IMR-90 (cell line): ENCODE data around the gene CLEC16A. TPM values are rescaled to one million over a fixed set of nuclear protein-coding genes. Genes with fewer than 3 reads are reported as not detected.

Experiments
- ATAC-seq: fragments of 200-7000 bp; cut with Tn5 transposase; 2 replicates; pipeline ENCODE4 v1.9.1; 2020; ENCODE audit warnings: low read depth, mild to moderate bottlenecking, moderate library complexity
- BruUV-seq: library from RNA; stranded (reverse); fragments of 400-500 nt; replicated peaks from 2 replicates; lab custom pipeline; 2021; lab: Mats Ljungman, UMichigan
- CTCF ChIA-PET: fragments of 300-600 bp; formaldehyde crosslinking; extraction: SDS; loops from one replicate; lab custom pipeline; 2021; ENCODE audit warnings: antibody characterized with exemption; lab: Yijun Ruan, JAX
- POLR2A ChIA-PET: fragments of 300-600 bp; sonication (Branson Sonifier 250); formaldehyde crosslinking; loops from one replicate; lab custom pipeline; 2022; ENCODE audit warnings: antibody characterized with exemption; ENCODE audit not compliant: unreplicated experiment; lab: Charles Lee
- DNase-seq: peaks from one replicate; pipeline ENCODE4 v3.0.0; 2013
- H2AFZ ChIP-seq: replicated peaks from 2 replicates; pipeline ENCODE3; 2013; ENCODE audit warnings: low read length, mild to moderate bottlenecking; ENCODE audit not compliant: poor library complexity
- H2AK5ac ChIP-seq: 2 replicates; pipeline ENCODE4 v1.6.1; 2013; ENCODE audit warnings: low read depth, low read length, inconsistent platforms
- H2AK9ac ChIP-seq: replicated peaks from 2 replicates; pipeline ENCODE3; 2013; ENCODE audit warnings: mild to moderate bottlenecking, low read depth, low read length, moderate library complexity; ENCODE audit not compliant: poor library complexity
- H2BK120ac ChIP-seq: 2 replicates; pipeline ENCODE4 v1.6.1; 2013; ENCODE audit warnings: low read depth, low read length, inconsistent platforms
- H2BK15ac ChIP-seq: 3 replicates; pipeline ENCODE4 v1.6.1; 2013; ENCODE audit warnings: low read depth, low read length, inconsistent platforms
- H2BK20ac ChIP-seq: 2 replicates; pipeline ENCODE4 v1.6.1; 2013; ENCODE audit warnings: low read depth, mild to moderate bottlenecking, inconsistent platforms, low read length, moderate library complexity
- H2BK5ac ChIP-seq: 2 replicates; pipeline ENCODE4 v1.6.1; 2013; ENCODE audit warnings: mild to moderate bottlenecking, low read depth, low read length, inconsistent platforms; ENCODE audit not compliant: poor library complexity, severe bottlenecking
- H3K14ac ChIP-seq: replicated peaks from 2 replicates; pipeline ENCODE4 v1.6.1; 2013; ENCODE audit warnings: low read depth, low read length, inconsistent platforms
- H3K18ac ChIP-seq: 2 replicates; pipeline ENCODE4 v1.6.1; 2013; ENCODE audit warnings: low read depth, low read length, control low read depth
- H3K23ac ChIP-seq: 2 replicates; pipeline ENCODE4 v1.6.1; 2013; ENCODE audit warnings: low read depth, low read length, inconsistent platforms
- H3K27ac ChIP-seq: 2 replicates; pipeline ENCODE4 v1.5.1; 2013; ENCODE audit warnings: mild to moderate bottlenecking, control low read depth, low read length; ENCODE audit not compliant: insufficient read depth
- H3K27me3 ChIP-seq: 2 replicates; pipeline ENCODE4 v1.6.1; 2013; ENCODE audit warnings: low read length; ENCODE audit not compliant: control insufficient read depth, insufficient read depth
- H3K36me3 ChIP-seq: 2 replicates; pipeline ENCODE4 v1.6.1; 2013; ENCODE audit warnings: low read length, mixed read lengths; ENCODE audit not compliant: control insufficient read depth, insufficient read depth
- H3K4ac ChIP-seq: 2 replicates; pipeline ENCODE4 v1.6.1; 2013; ENCODE audit warnings: low read depth, low read length, inconsistent platforms
- H3K4me1 ChIP-seq: 2 replicates; pipeline ENCODE4 v1.6.1; 2013; ENCODE audit warnings: low read length, mixed read lengths; ENCODE audit not compliant: control insufficient read depth, insufficient read depth
- H3K4me2 ChIP-seq: 2 replicates; pipeline ENCODE4 v1.6.1; 2013; ENCODE audit warnings: low read depth, mild to moderate bottlenecking, control low read depth, low read length, moderate library complexity
- H3K4me3 ChIP-seq: 2 replicates; pipeline ENCODE4 v1.5.1; 2013; ENCODE audit warnings: low read depth, mild to moderate bottlenecking, control low read depth, low read length, moderate library complexity; ENCODE audit not compliant: insufficient read depth
- H3K56ac ChIP-seq: 2 replicates; pipeline ENCODE4 v1.6.1; 2013; ENCODE audit warnings: low read length, inconsistent platforms; ENCODE audit not compliant: insufficient read depth; ENCODE audit errors: extremely low read depth
- H3K79me1 ChIP-seq, 2 experiments: 2 replicates each; pipeline ENCODE4 v1.6.1; 2013; ENCODE audit warnings: low read length in 2 of 2, inconsistent platforms in 1 of 2, low read depth in 1 of 2
- H3K9ac ChIP-seq: 2 replicates; pipeline ENCODE4 v1.6.1; 2013; ENCODE audit warnings: low read depth, low read length, control low read depth
- H3K9me1 ChIP-seq: 2 replicates; pipeline ENCODE4 v1.6.1; 2013; ENCODE audit warnings: low read length, inconsistent platforms; ENCODE audit not compliant: insufficient read depth
- H3K9me3 ChIP-seq: 2 replicates; pipeline ENCODE4 v1.6.1; 2013; ENCODE audit warnings: low read length; ENCODE audit not compliant: control insufficient read depth, insufficient read depth
- H4K20me1 ChIP-seq: 2 replicates; pipeline ENCODE4 v1.6.1; 2013; ENCODE audit warnings: low read length, inconsistent platforms; ENCODE audit not compliant: insufficient read depth
- H4K5ac ChIP-seq: 2 replicates; pipeline ENCODE4 v1.6.1; 2013; ENCODE audit warnings: mild to moderate bottlenecking, low read depth, low read length, control low read depth
- H4K8ac ChIP-seq, 2 experiments: 2 replicates each; pipeline ENCODE4 v1.6.1; 2013; ENCODE audit warnings: low read depth in 2 of 2, low read length in 2 of 2, control low read depth in 1 of 2, inconsistent platforms in 1 of 2
- H4K91ac ChIP-seq: 2 replicates; pipeline ENCODE4 v1.6.1; 2013; ENCODE audit warnings: low read depth, low read length, inconsistent platforms; ENCODE audit not compliant: insufficient read depth
- MAZ ChIP-seq: IDR thresholded peaks from 2 replicates; pipeline ENCODE4 v1.6.1; 2012; ENCODE audit warnings: low read depth, mild to moderate bottlenecking, low read length, improper control_type of control experiment, moderate library complexity, borderline replicate concordance
- NFE2L2 ChIP-seq: fragments of 150-350 bp; IDR thresholded peaks from 2 replicates; pipeline ENCODE4 v1.6.1; 2016; ENCODE audit warnings: low read depth, mild to moderate bottlenecking, low read length
- POLR2A ChIP-seq: IDR thresholded peaks from 2 replicates; pipeline ENCODE4 v1.6.1; 2012; ENCODE audit warnings: mild to moderate bottlenecking, low read depth, low read length
- RCOR1 ChIP-seq: IDR thresholded peaks from 2 replicates; pipeline ENCODE4 v1.6.1; 2012; ENCODE audit warnings: mild to moderate bottlenecking, low read length, improper control_type of control experiment; ENCODE audit not compliant: insufficient replicate concordance
- WGBS, 2 experiments: methylation state at CpG; one replicate each; pipeline versions ENCODE4 v1.1.5 to v1.1.7; 2013; ENCODE audit warnings: missing lambda C conversion rate in 2 of 2; ENCODE audit not compliant: insufficient read length in 1 of 2; ENCODE audit errors: extremely low coverage in 2 of 2; 5-methylcytosine and 5-hydroxymethylcytosine counted together
- dilution Hi-C: fragments of 300-500 bp; cut with HindIII; formaldehyde crosslinking; loops from one replicate; pipeline ENCODE4 v1.14.3; 2018; ENCODE audit warnings: low sequenced_read_pairs; ENCODE audit not compliant: unreplicated experiment
- in situ Hi-C: fragments of 300-500 bp; cut with MboI; formaldehyde crosslinking; loops from 3 replicates; pipeline ENCODE4 v1.14.3; 2019; ENCODE audit warnings: low sequenced_read_pairs, inconsistent platforms, mixed read lengths
- intact Hi-C: fragments of 100-400 bp; cut with micrococcal nuclease; formaldehyde crosslinking; loops from 2 replicates; pipeline ENCODE4 v1.10.0; 2022
- polyA plus RNA-seq, 3 experiments: library from polyadenylated mRNA; depleted of rRNA; stranded (reverse); fragments of >200 nt; gene quantifications; 2 replicates each; pipeline ENCODE4 v1.2.3, GENCODE V29; 2012; ENCODE audit warnings: low replicate concordance in 1 of 3
- total RNA-seq: library from RNA; depleted of rRNA; stranded (reverse); fragments of >200 nt; gene quantifications from 2 replicates; pipeline ENCODE4 v1.2.3, GENCODE V29; 2012

Gene CLEC16A
- total and polyA plus RNA-seq, 2 of the 4 experiments (the other 2 are of a cell fraction): 15.9 to 16.5 TPM

DNA sequence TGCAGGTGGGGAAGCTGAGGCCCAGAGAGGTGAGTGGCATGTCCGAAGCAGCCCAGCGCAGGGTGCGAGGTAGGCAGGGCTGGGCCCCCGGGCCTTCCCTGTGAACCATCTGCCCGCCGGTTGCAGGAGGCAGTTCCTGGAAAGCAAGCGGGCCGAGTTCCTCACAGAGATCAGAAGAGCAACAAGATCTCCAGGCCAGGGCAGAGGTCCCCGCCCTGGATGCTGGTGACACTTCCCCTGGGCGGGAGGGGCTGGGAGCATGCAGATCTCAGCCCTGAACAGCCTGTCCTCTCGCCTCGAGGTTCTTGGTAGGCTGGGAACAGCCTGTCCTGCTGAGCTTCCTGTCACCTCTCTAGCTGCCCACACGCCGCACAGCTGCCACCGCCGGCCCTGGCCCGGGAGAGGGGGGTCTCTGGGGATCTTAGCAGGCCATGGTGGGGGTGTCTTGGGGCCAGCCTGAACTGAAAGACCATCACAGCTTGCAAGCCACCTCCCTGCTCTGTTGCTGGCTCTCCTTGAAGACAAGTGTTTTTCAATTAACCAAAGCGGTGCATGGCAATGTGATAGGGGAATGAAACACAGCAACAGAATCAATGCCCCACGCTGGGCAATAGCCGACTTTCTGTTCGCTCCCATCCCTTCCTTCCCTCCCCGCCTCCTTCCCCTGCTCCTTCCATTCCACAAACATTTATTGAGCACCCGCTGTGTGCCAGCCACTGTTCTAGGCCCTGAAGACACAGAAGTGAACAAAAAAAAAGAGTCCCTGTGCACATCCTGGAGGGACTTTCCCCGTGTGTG is 279.9 kb downstream of the CLEC16A start:
- POLR2A ChIA-PET: no interaction called here
- BruUV-seq: no TSS peak
- 79% methylated on average over 7 of the region's 24 CpGs; no CpG with 5 or more reads in 1 of the 2 experiments for WGBS, 2 experiments

More for the DNA sequence above, 279.9 kb downstream of the CLEC16A start:
- no peaks in the 10 kb centered on the region; the same call in 1 of the 2 replicates for H3K9me3 ChIP-seq
- no peak overlapping the region for H2BK15ac ChIP-seq
- H3K9me1 ChIP-seq: no peaks in the 10 kb centered on the region
- no peak overlapping the region for H3K9ac ChIP-seq
- CTCF ChIA-PET: no interaction called here
- H4K5ac ChIP-seq: no peak overlapping the region
- 0 out of 2 replicates have a peak, but pooled peaks cover 2% of the 10 kb centered on the region for H3K4me1 ChIP-seq
- no peak overlapping the region for H3K56ac ChIP-seq
- TF ChIP-seq RCOR1 (no peak), NFE2L2 (no peak), MAZ (no peak), POLR2A (no peak)
- no peak overlapping the region for H3K4me3 ChIP-seq
- no peak for ATAC-seq
- no peak overlapping the region for H3K4ac ChIP-seq
- in situ Hi-C loops (no loop called here), intact Hi-C loops (no loop called here), dilution Hi-C loops (no loop called here)
- H3K14ac ChIP-seq: no peak overlapping the region
- H2AK5ac ChIP-seq: no peak overlapping the region
- H4K8ac ChIP-seq: no peak overlapping the region
- no peak overlapping the region for H2BK120ac ChIP-seq
- no peak for DNase-seq
- H3K36me3 ChIP-seq: no peaks in the 10 kb centered on the region
- no peak overlapping the region for H2BK5ac ChIP-seq
- no peak overlapping the region for H3K4me2 ChIP-seq
- H3K27me3 ChIP-seq: no peaks in the 10 kb centered on the region; the same call in 1 of the 2 replicates
- H3K23ac ChIP-seq: no peak overlapping the region
- H3K79me1 ChIP-seq: no peaks in the 10 kb centered on the region
- no peak overlapping the region for H2AFZ ChIP-seq
- H2BK20ac ChIP-seq: no peak overlapping the region
- H2AK9ac ChIP-seq: no peak overlapping the region
- no peak overlapping the region for H4K91ac ChIP-seq
- no peak overlapping the region for H3K27ac ChIP-seq
- H4K20me1 ChIP-seq: no peaks in the 10 kb centered on the region
- no peak overlapping the region for H3K18ac ChIP-seq
